GM12864 (cell line): ENCODE measurements around the gene ITGB4.

ENCODE experiments used
- DNase-seq: peaks from one replicate; pipeline ENCODE4 v3.0.0-alpha.2; 2011; ENCODE audit warnings: low read depth
- H3K4me3 ChIP-seq: 2 replicates; pipeline ENCODE4 v1.5.1; 2011; ENCODE audit warnings: mild to moderate bottlenecking, low read depth, low read length, control low read depth
- TF ChIP-seq, protein P1 (sequence below): IDR thresholded peaks from 2 replicates; pipeline ENCODE4 v1.5.1; 2011; ENCODE audit warnings: low read depth, mild to moderate bottlenecking, moderate library complexity, low read length, control low read depth, inconsistent platforms; ENCODE audit errors: missing control alignments

Gene ITGB4

DNA sequence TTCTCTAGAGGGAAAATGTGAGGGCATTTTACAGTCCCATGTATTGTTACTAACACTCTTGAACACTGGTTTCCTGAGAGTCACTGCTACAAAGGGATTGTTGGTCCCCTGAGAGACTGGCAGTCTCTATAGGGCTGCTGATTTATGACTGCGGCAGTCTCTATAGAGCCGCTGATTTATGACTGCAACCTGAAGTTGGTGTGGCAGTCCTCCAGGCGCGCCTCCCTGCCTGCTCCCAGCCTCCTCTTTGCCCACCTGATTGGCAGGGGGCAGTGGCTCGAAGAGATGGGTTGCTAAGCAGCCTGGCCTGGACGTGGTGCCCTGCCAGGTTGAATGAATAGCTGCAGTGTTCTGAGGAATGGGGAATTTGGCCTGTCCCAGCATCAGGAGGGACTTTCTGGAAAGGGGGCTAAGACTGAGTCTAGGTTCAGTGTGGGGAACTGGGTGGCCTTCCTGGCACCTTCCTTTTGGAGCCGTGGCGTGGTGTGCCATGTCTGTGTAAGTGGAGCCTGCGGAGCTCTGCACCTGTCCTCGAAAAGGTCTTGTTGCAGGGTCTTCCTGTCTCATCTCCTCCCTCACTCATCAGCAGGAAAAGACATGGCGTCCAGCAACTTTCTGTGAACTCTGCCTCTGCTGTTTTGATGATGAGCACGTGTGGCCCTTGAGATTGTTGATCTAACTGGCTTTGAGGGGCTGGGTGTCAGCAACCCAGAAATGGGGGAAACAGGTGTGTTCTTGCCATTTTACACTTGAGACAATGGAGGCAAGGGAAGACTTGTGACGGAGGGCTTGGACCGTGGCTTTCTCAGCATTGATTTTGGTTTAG lies 29.2 kb upstream of the ITGB4 start:
- H3K4me3 ChIP-seq, result no peak overlapping the region
- no peak for DNase-seq
- TF ChIP-seq, protein P1, sequence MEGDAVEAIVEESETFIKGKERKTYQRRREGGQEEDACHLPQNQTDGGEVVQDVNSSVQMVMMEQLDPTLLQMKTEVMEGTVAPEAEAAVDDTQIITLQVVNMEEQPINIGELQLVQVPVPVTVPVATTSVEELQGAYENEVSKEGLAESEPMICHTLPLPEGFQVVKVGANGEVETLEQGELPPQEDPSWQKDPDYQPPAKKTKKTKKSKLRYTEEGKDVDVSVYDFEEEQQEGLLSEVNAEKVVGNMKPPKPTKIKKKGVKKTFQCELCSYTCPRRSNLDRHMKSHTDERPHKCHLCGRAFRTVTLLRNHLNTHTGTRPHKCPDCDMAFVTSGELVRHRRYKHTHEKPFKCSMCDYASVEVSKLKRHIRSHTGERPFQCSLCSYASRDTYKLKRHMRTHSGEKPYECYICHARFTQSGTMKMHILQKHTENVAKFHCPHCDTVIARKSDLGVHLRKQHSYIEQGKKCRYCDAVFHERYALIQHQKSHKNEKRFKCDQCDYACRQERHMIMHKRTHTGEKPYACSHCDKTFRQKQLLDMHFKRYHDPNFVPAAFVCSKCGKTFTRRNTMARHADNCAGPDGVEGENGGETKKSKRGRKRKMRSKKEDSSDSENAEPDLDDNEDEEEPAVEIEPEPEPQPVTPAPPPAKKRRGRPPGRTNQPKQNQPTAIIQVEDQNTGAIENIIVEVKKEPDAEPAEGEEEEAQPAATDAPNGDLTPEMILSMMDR, result no peak

DNA sequence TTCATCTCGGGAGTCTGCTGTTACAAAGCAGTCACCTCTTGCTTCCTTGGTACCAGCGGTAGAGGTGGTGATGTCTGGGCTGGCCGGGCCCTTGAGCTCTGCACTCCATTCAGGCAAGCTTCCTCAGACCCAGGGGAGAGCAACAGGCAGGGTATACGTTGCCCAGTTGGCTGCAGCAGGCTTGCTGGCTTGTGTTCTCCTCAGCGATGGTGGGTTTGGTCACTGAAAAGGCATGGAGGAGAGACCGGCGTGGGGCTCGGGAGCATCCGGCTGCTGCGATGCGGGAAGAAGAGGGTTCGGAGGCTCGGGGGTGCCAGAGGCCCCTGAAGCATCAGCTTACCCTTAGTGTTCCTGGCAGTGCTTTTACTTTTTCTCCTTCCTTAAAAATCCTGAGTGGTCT lies 28.3 kb upstream of the ITGB4 start:
- H3K4me3 ChIP-seq, result no peak overlapping the region
- TF ChIP-seq, protein P1, result no peak
- DNase-seq, result no peak

DNA sequence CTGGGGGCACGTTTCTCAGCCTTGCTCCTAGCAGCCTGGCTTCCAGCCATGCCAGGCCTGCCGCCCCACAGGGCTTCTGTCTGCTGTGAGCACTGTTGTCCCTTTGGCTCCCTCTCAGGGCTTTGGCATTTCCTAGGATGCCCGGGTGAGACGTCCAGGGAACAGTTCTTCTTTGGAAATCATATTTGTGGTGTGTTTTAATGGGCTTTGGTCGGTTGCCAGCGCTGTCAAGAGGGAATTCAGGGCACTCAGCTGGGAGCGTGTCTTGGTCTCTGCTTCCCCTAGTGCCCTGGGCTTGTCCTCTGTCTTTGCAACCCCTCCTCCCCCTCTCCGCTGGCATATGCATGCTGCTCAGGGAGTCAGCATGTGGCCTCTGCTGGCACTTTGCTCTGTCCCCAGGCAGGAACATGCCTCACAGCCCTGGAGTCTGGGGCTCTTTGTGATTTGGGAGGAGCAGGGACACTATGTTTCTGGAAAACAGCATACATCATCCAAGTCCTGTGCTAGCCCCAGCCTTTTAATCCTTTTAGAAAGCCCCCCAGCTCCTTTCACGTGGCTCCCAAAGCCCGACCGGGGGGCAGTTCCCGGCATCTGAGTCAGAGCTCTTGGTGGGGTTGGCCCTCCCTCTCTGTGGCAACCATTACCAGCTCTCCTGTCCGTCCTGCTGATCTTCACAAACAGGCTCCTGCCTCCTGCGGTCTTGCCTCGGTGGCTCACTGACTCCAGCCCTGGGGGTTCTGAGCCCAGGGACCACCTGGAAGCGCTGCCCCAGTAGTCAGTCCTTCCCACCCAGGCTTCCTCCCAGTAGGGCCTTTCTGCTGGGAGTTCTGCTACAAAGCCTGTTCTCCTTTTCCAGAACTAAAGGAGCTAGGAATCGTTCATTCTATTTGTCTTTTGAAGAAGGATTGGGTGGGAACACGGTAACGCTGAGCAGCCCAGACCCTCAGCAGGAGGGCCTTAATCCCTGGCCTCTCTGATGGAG lies 27.5 kb upstream of the ITGB4 start:
- TF ChIP-seq, protein P1, result no peak
- no peak overlapping the region for H3K4me3 ChIP-seq
- DNase-seq, result no peak

DNA sequence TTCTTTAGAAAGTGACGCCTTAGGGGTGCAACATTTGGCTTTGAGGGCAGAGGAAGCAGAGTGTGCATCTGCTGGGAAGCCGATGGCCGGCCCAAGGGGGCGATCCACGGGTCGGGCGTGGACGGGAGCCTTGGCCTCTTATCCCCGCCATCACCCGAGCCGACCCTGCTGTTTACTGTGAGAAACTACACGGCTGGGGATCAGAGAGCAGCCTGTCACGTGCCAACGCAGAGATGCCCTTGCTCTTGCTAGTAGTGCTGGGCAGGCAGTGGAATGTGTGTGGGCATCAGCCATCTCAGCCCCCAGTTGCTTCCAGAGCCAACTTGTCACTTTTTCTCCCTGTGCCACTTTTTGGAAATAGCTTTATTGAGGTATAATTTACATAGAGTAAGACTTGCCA lies 26.7 kb upstream of the ITGB4 start:
- no peak overlapping the region for H3K4me3 ChIP-seq
- DNase-seq, result no peak
- TF ChIP-seq, protein P1, result no peak

DNA sequence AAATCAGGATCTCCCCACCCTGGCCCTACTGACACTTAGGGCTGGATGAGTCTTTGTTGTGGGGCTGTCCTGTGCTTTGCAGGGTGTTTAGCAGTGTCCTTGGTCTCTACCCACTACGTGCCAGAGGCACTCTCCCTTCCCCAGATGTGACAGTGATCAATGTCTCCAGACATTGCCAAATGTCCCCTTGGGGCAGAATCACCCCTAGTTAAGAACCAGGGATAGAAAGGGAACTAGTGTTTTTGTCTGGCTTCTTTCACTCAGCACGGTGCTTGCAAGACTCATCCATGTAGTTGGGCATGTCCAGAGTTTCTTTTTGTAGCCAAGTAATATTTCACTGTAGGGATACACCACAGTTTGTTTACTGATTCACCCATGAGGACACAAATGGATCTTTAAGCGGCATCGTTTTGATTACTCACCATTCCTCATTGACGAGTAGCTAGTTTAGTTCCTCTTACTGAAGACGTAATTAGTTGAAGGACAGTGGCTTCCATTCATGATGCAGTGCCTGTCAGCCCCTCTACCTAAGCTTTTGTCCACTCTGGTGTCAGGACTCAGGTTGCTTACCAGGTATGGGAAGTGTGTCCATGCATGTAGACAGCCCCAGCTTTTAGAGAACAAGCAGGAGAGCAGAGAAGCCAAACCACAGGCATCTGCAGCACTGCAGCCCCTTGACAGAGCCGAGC lies 26.0 kb upstream of the ITGB4 start:
- H3K4me3 ChIP-seq, result no peak overlapping the region
- TF ChIP-seq, protein P1, result no peak
- no peak for DNase-seq

DNA sequence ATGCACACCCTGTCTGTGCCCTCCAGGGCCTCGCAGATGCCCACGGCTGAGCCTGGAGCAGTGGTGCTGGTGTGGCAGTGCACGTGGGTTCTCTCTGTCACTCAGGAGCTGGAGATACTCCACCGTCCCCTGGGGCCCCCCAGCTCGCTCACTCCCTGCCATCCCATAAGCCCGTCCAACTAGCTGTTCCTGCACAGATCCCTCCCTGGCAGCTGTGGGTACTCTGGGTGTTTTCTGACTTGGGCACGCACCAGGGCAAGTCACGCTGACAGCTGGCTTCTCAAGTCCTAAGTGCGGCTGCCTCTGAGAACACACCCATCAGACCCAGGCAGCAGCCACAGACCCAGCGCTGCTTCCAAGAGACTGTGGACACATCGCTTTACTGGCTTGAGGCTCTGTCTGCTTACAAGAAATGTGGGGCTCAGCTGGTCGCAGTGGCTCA lies 25.4 kb upstream of the ITGB4 start:
- H3K4me3 ChIP-seq, result no peak overlapping the region
- no peak for DNase-seq
- TF ChIP-seq, protein P1, result no peak
